HL-60 (cell line): ENCODE data around the gene PRKAR2B.

Experiments used
- CTCF ChIP-seq: IDR thresholded peaks from one replicate; pipeline ENCODE4 v1.5.1; 2011; ENCODE audit warnings: low read length, control low read depth, inconsistent platforms; ENCODE audit not compliant: insufficient read depth
- GABPA ChIP-seq: IDR thresholded peaks from 2 replicates; pipeline ENCODE4 v1.6.1; 2012; ENCODE audit warnings: low read depth
- POLR2AphosphoS5 ChIP-seq: IDR thresholded peaks from 2 replicates; pipeline ENCODE4 v1.6.1; 2012; ENCODE audit warnings: low read depth
- REST ChIP-seq: IDR thresholded peaks from 2 replicates; pipeline ENCODE4 v1.6.1; 2012; ENCODE audit warnings: low read depth; ENCODE audit not compliant: insufficient replicate concordance
- SPI1 ChIP-seq: IDR thresholded peaks from 2 replicates; pipeline ENCODE4 v1.6.1; 2012; ENCODE audit warnings: low read depth, mild to moderate bottlenecking, borderline replicate concordance

- TF ChIP-seq CTCF (no peak), REST (no peak), POLR2AphosphoS5 (no peak), GABPA (no peak), SPI1 (no peak)
These were observed 2.2 kb downstream of the PRKAR2B start for GRCh38 chr7:107046491-107047259.
